ENCODE measurements around the gene SMARCC2.

The SMARCC2 gene

DNA sequence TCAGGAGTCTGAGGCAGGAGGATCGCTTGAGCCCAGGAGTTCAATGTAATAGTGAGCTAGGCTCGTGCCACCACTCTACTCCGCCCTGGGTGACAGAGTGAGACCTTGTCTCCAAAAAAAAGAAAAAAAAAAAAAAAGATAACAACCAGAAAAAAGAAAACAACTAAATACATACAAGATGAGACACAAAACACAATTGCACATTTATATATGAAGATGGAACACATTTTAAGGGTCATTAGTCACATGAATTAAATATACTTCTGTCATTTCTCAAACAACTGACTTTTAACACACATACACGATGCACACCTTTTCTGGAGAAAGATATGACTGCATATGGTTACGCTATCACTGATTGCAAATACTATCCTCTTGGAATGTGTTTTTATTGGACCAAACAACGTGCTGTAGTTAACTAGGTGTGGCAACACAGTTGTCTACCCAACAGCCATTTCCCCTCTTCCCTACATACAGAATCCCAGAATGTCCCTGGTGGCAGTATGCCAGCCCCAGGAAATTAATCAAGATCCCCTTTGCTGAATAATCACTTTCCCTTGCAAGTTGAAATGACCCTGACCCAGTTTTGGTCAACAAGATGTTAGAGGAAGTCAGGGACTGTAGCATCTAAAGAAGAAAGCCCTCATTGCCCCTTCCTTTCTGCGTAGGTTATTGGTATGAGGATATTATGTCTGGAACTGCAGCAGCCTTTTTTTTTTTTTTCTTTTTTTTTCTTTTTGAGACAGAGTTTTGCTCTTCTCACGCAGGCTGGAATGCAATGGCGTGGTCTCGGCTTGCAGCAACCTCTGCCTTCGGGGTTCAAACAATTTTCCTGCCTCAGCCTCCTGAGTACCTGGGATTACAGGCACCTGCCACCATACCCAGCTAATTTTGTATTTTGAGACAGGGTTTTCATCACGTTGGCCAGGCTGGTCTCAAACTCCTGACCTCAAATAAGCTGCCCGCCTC is 42.5 kb downstream of the SMARCC2 start:
- no peak for DNase-seq

- no peak for DNase-seq
Measured at GRCh38 chr12:56145217-56145616, 44.1 kb downstream of the SMARCC2 start.

GRCh38 chr12:56143870-56144269 is 45.4 kb downstream of the SMARCC2 start:
- no peak for DNase-seq

- no peak for DNase-seq
Measured at GRCh38 chr12:56143217-56143616, 46.1 kb downstream of the SMARCC2 start.

DNA sequence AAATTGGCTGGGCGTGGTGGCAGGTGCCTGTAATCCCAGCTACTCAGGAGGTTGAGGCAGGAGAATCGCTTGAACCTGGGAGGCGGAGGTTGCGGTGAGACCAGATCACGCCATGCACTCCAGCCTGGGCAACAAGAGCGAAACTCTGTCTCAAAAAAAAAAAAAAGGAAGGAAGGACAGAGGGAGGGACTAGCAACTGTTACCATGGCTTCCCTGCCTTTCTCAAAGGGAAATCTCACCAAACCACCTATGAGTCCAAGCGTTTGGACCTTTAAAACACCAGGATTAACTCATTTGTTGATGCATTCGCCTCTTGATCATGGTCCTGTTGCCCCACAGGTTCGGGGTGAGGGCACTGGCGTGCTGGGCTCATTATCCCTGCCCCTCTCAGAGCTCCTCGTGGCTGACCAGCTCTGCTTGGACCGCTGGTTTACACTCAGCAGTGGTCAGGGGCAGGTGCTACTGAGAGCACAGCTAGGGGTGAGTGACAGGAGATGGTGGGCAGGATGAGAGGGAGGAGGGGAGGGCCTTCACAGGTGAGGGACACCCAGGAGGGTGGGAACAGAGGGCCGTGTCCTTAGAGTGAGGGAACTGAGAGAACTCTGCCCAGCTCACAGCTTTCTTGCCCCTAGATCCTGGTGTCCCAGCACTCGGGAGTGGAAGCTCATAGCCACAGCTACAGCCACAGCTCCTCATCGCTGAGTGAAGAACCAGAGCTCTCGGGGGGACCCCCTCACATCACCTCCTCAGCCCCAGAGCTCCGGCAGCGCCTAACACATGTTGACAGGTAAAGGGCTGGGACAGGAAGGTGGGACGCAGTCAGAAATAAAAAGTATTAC is 47.1 kb downstream of the SMARCC2 start:
- DNase-seq, result no peak

GRCh38 chr12:56137853-56138571 is 51.3 kb downstream of the SMARCC2 start:
- no peak for DNase-seq

DNA sequence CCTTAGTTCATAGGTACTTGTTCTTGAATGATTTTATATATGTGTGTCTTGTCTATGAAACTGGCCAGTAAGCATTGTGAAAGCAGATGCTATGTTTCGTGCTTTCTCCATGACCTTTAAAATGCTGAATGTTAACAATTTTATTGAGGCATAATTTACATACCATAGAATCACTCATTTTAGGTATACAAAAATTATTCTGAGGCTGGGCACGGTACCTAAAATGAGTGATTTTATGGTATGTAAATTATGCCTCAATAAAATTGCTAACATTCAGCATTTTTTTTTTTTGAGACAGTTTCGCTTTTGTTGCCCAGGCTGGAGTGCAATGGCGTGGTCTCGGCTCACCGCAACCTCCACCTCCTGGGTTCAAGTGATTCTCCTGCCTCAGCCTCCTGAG is 54.4 kb downstream of the SMARCC2 start:
- DNase-seq, result no peak

DNA sequence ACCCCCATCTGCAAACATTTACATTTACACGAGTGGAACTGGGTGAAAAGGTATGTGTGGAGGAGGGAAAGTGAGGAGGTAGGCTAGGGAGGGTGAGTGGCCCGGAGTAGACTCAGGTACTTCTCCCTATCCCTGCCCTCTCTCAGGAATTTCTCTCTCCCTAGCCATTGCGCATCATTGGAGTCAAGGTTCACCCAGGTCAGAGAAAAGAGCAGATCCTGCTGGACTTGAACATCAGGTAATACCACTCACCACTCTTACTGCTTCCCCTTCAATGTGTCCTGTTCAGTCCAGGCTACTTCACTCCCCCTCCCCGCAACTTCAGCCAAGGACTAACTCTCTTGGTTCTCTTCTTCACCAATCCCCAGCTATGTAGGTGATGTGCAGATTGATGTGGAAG is 58.4 kb downstream of the SMARCC2 start:
- no peak for DNase-seq

DNA sequence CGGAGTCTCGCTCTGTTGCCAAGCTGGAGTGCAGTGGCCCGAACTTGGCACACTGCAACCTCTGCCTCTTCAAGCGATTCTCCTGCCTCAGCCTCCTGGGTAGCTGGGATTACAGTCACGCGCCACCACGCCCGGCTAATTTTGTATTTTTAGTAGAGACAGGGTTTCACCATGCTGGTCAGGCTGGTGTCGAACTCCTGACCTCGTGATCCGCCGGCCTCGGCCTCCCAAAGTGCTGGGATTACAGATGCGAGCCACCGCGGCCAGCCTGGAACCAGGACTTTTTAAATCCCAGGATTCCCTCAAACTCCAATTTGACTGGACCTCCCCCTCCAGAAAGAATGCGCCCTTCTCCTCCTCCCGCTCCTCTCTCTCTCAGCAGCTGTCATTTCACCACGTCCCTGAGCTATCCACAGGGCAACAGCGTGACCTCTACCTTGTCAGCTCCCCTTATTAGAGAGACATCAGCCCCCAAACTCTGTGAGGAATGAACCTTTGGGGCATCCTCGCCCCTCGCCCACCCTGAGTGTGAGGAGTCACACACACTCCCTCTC is 59.3 kb downstream of the SMARCC2 start:
- no peak for DNase-seq

GRCh38 chr12:56129206-56129941 is 59.9 kb downstream of the SMARCC2 start:
- DNase-seq, result peak; percentile 83

DNA sequence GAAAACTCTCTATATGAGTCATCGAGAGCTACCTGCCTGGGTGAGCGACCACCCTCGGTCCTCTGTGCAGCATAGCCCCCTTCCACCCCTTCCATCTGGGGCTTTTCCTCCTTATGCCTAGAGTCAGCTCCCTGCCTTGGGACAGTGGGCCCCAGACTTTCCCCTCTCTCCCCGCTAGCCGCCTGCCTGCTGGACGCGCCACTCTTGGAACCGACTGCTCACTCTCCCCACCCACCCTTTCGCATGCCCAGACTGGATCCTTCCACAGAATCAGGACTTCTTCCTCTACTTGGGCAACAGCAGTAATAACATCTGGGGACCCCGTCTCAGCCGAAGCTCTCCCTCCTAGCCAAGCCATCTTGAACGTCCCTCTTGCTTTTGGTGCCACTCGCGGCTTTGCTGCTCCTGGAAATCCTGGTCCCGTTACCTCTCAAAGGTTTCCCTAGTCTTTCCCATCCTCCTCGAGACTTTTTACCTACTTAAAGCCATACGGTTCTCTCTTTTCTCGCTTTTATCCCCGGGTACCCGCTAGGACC is 60.5 kb downstream of the SMARCC2 start:
- DNase-seq, result no peak

DNA sequence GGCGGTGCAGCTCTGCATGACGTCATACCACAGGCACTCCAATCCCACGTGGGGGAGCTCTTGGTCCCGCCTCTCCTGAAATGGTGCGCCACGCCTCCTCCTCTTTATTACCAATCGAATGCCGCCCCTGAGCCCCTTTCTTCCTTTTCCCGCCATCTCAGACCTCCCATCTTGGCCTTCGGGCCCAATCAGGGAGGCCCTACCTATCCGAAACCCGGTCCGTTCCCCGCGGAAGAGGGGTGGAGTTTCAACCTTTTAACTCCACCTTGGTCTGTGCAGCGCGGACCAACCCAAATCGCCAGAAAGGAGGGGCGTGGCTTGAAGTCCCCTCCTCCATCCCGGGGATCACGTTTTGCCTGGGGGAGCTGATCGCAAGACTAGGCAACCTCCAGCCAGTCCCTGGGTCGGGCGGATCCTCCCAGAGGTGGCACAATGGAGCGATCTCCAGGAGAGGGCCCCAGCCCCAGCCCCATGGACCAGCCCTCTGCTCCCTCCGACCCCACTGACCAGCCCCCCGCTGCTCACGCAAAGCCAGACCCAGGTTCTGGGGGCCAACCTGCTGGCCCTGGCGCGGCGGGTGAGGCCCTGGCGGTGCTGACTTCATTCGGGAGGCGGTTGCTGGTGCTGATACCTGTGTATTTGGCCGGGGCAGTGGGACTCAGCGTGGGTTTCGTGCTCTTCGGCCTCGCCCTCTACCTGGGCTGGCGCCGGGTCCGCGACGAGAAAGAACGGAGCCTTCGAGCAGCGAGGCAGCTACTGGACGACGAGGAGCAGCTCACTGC is 61.2 kb downstream of the SMARCC2 start, which contains the start of gene ESYT1:
ESYT1 (plus strand) TSS at position 380 of the 782 bp plus-strand sequence; CDS start at position 433, 53 bp downstream.
- peak; percentile 96 for DNase-seq

DNA sequence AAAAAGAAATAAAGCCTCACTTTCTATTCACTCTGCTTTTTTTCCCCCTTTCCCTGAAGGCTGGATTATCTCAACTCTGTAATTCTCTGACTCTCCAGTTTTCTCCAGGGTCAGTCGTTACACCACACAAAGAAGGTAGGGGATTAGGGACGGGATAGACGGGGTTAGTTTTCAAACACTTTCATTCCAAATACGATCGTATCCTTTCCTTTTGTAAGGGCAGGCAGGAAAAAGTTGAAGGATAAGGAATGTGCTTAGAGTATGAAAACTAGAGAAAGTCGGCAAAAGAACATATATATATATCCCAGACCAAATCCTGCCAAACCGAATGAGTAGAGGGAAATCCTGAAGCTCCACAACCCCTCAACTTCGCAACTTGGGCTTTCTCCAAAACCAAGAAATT is 61.8 kb downstream of the SMARCC2 start:
- DNase-seq, result no peak

- DNase-seq, result no peak
Measured at GRCh38 chr12:56126732-56127239, 62.5 kb downstream of the SMARCC2 start.

DNA sequence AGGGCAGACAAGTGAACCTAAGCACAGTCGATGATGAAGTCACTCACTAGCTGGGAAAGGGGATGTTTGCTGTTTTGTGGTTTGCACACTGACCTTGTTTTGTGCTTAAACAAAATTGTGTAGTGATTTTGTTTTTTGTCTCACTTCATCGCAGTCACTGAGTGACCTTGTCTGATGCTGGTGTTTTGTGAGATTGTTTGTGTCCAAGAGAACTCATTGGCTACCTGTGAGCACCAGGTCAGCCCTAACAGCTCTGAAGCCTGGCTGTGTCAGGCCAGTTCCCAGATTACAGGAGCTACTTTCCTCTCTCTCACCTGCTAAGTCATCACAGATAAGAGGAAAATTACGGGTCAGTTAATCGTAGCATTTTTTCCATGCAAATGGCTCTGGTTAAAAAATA is 65.2 kb downstream of the SMARCC2 start:
- DNase-seq, result no peak

- no peak for DNase-seq
Measured at GRCh38 chr12:56122637-56123036, 66.6 kb downstream of the SMARCC2 start.

DNA sequence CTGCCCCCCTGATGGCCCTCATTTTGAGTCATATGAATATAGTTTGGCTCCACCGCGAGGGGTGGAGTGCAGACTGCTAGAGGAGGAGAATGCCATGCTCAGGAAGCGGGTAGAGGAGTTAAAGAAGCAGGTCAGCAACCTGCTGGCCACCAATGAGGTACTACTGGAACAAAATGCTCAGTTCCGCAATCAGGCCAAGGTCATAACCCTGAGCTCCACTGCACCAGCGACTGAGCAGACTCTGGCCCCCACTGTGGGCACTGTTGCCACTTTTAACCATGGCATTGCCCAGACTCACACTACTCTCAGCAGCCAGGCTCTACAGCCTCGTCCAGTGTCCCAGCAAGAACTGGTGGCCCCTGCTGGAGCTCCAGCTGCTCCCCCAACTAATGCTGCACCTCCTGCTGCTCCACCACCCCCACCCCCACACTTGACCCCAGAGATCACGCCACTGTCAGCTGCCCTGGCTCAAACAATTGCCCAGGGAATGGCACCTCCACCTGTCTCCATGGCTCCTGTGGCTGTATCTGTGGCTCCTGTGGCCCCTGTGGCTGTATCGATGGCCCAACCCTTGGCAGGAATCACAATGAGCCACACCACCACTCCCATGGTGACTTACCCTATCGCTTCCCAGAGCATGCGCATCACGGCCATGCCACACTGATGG is 67.9 kb downstream of the SMARCC2 start:
- no peak for DNase-seq

- no peak for DNase-seq
Measured at GRCh38 chr12:56120158-56120846, 69.0 kb downstream of the SMARCC2 start.

DNA sequence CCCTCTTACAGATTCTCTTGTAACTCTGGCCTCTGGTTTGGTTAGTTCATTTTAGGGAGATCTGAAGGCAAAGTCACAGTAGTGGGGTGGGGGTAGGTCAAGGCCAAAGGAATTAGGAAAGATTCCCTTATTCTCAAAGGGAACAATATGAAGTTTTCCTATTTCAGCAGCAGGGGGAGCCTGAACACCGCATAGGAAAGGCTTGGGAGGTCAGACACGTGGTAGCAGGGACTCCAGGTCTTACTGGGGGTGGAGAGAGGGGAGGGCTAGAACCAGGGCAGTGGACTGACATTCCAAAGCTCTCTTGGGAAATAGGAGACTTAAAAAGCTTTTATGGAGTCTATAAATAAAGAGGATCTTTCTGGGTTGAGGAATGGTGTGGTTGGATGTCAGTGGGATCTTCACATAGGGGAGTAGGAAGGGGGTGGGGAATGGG is 69.9 kb downstream of the SMARCC2 start:
- DNase-seq, result peak; percentile 69
